ENCODE measurements around the gene OVAAL. TPM values are rescaled to one million over a fixed set of nuclear protein-coding genes. Genes with fewer than 3 reads are reported as not detected.

OVAAL gene
- total RNA-seq, 3 donors from 2014 or later (not counting 1 experiment from before 2014, with no cell fraction given), result not detected

DNA sequence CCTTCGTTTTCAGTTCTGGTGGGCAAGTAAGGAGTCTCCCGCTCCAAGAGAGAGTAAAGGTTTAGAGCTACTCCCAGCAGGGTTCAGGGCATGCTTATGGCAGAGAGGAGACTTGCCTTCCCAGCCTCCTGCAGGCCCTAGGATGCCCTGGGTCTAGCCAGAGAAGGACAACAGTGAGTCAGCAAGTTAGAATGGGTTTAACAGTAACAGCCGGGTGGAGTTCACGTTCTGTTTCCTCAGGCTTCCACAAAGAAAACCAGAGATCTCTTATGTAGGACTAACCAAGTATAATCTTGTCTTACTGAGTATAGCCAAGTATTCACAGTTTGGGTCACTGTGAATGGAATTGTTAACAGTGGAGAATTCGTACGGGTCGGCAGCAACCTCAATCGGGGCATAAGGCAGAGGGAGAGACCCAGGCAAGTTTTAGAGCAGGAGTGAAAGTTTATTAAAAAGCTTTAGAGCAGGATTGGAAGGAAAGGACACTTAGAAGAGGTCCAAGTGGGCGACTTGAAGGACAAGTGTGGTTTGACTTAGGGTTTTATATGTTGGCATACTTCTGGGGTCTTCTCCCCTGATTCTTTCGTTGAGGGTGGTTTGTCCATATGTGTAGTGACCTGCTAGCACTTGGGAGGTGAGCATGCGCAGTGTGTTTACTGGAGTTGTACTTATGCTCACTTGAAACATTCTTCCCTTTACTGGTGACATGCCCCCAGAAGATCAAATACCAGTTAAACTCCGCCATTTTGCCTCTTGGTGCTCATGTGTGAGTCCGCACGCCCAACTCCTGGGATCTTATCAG lies 4.5 kb downstream of the OVAAL start:
- Histone ChIP-seq H3K27ac (ENCODE audit: low read length) (no peak overlapping the region), H3K4me3 (ENCODE audit: low read length) (no peak overlapping the region), H3K27me3 (ENCODE audit: control insufficient read depth, insufficient read depth, low read length) (no peaks in the 10 kb centered on the region), H3K36me3 (ENCODE audit: control insufficient read depth, insufficient read depth, low read length) (no peaks in the 10 kb centered on the region), H3K9me3 (ENCODE audit: control insufficient read depth, insufficient read depth, low read length) (no peaks in the 10 kb centered on the region), H3K4me1 (ENCODE audit: control insufficient read depth, insufficient read depth, low read length) (no peaks in the 10 kb centered on the region)
- TF ChIP-seq, protein P1, sequence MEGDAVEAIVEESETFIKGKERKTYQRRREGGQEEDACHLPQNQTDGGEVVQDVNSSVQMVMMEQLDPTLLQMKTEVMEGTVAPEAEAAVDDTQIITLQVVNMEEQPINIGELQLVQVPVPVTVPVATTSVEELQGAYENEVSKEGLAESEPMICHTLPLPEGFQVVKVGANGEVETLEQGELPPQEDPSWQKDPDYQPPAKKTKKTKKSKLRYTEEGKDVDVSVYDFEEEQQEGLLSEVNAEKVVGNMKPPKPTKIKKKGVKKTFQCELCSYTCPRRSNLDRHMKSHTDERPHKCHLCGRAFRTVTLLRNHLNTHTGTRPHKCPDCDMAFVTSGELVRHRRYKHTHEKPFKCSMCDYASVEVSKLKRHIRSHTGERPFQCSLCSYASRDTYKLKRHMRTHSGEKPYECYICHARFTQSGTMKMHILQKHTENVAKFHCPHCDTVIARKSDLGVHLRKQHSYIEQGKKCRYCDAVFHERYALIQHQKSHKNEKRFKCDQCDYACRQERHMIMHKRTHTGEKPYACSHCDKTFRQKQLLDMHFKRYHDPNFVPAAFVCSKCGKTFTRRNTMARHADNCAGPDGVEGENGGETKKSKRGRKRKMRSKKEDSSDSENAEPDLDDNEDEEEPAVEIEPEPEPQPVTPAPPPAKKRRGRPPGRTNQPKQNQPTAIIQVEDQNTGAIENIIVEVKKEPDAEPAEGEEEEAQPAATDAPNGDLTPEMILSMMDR (IDR thresholded peaks at IDR 0.05), result no peak
- no peaks in the 10 kb centered on the region for H3K9me3 Mint-ChIP-seq
- H3K36me3 Mint-ChIP-seq, result no peaks in the 10 kb centered on the region
- no peak overlapping the region for H3K4me3 Mint-ChIP-seq
- intact Hi-C loops (cut with micrococcal nuclease), result no loop called here
- no peaks in the 10 kb centered on the region for H3K4me1 Mint-ChIP-seq
- no peak overlapping the region for H3K27ac Mint-ChIP-seq
- DNase-seq (no peak), ATAC-seq (no peak)
- 74% methylated on average over 14 of the region's 14 CpGs for WGBS (ENCODE audit: insufficient coverage)
- H3K27me3 Mint-ChIP-seq (ENCODE audit: low read depth in 2 of 2), result peaks cover 25 to 41% of the 10 kb centered on the region in 2 donors

DNA sequence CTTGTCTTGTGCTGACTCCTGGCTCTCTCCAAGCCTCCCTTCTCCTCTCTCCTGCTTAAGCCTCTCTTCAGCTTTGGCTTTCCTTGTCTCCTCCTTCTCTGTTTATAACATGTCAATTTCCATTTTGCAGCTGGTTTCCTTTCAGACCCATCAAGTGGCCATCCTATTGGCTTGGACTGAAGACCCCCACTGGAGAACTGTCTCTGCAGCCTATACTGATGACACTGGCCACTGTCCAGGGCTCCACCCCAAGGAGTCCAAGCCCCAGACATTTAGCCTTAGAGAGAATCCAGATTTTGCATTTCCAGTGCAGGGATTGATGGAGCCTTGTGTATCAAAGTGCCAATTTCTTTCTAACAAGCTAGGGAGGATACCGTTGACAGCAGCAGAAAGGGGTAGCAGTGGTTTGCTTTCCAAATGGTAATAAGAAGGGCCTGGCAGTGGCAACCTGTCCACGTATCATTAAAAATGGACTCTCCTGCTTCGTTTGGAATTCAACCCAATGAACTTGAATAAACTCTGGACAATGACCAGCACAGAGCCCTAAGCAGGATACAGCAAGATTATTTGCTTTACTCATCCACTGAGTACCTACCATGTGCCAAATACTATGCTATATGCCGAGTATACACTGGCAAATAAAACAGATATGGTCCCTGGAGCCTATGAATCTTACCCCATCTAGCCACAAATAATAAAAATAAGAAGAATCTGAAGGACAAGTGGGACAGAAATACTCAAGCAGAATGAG lies 6.5 kb downstream of the OVAAL start:
- no peaks in the 10 kb centered on the region for H3K36me3 ChIP-seq (ENCODE audit: control insufficient read depth, insufficient read depth, low read length)
- Mint-ChIP-seq H3K4me1 (no peaks in the 10 kb centered on the region), H3K9me3 (no peaks in the 10 kb centered on the region), H3K27me3 (ENCODE audit: low read depth in 2 of 2) (peaks cover 19 to 39% of the 10 kb centered on the region in 2 donors), H3K27ac (no peak overlapping the region), H3K36me3 (no peaks in the 10 kb centered on the region), H3K4me3 (no peak overlapping the region)
- intact Hi-C loops (cut with micrococcal nuclease), result no loop called here
- no peak for ATAC-seq
- no peak overlapping the region for H3K27ac ChIP-seq (ENCODE audit: low read length)
- TF ChIP-seq, protein P1 (IDR thresholded peaks at IDR 0.05), result no peak
- DNase-seq, result no peak
- no peaks in the 10 kb centered on the region for H3K27me3 ChIP-seq (ENCODE audit: control insufficient read depth, insufficient read depth, low read length)
- no peaks in the 10 kb centered on the region for H3K4me1 ChIP-seq (ENCODE audit: control insufficient read depth, insufficient read depth, low read length)
- no peaks in the 10 kb centered on the region for H3K9me3 ChIP-seq (ENCODE audit: control insufficient read depth, insufficient read depth, low read length)
- H3K4me3 ChIP-seq (ENCODE audit: low read length), result no peak overlapping the region
- WGBS (ENCODE audit: insufficient coverage), result 79% methylated on average over 3 of the region's 4 CpGs

DNA sequence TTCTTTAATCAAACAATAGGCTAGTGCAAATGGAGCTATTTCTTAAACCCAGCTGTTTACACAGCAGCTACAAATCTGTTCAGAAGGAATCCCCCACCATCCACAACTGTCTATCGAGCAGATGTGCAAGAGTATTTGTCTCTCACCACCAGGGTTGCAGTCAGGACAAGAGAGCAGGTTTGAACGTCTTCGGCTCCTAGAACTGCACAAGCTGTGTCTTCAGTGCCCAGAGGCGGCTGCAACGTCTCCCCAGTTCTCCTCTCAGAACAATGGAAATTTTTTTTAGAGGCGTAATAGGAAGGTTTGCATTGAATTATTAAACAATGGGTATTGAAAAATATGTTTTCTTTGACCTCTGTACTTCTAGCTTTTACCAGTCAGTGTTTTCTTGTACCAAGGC lies 7.3 kb downstream of the OVAAL start:
- no peak for ATAC-seq
- H3K4me1 ChIP-seq (ENCODE audit: control insufficient read depth, insufficient read depth, low read length), result no peaks in the 10 kb centered on the region
- TF ChIP-seq, protein P1 (IDR thresholded peaks at IDR 0.05), result no peak
- H3K27ac Mint-ChIP-seq, result no peak overlapping the region
- H3K9me3 ChIP-seq (ENCODE audit: control insufficient read depth, insufficient read depth, low read length), result no peaks in the 10 kb centered on the region
- H3K27me3 Mint-ChIP-seq (ENCODE audit: low read depth in 2 of 2), result peaks cover 20 to 46% of the 10 kb centered on the region in 2 donors
- H3K27ac ChIP-seq (ENCODE audit: low read length), result no peak overlapping the region
- intact Hi-C loops (cut with micrococcal nuclease), result no loop called here
- no peak for DNase-seq
- no peaks in the 10 kb centered on the region for H3K4me1 Mint-ChIP-seq
- no peaks in the 10 kb centered on the region for H3K9me3 Mint-ChIP-seq
- H3K36me3 Mint-ChIP-seq, result no peaks in the 10 kb centered on the region
- 94% methylated on average over 6 of the region's 6 CpGs for WGBS (ENCODE audit: insufficient coverage)
- no peaks in the 10 kb centered on the region for H3K27me3 ChIP-seq (ENCODE audit: control insufficient read depth, insufficient read depth, low read length)
- H3K4me3 ChIP-seq (ENCODE audit: low read length), result no peak overlapping the region
- no peak overlapping the region for H3K4me3 Mint-ChIP-seq
- no peaks in the 10 kb centered on the region for H3K36me3 ChIP-seq (ENCODE audit: control insufficient read depth, insufficient read depth, low read length)

All from natural killer cell (primary cell).